ENCODE results near the gene TSPYL2. TPM values are rescaled to one million over a fixed set of nuclear protein-coding genes. Genes with fewer than 3 reads are reported as not detected.
A peak's percentile ranks its signal among the peaks of the same experiment; 100 is the strongest.

TSPYL2 gene
- total and polyA plus RNA-seq, 5 donors from 2014 or later = 10.1 to 333 (median 15.1) TPM

- H3K27ac ChIP-seq (ENCODE audit: insufficient read depth, low read length, poor library complexity, severe bottlenecking) = no peak overlapping the region
- ATAC-seq (ENCODE audit: low read depth in 2 of 2) (no peak), DNase-seq (no peak)
- H3K4me1 Mint-ChIP-seq = peaks cover 4 to 32% (median 20%) of the 10 kb centered on the region in 4 donors
- no peaks in the 10 kb centered on the region for H3K9me3 Mint-ChIP-seq
- peak overlapping the region in 3 of 4 donors; percentile 9 to 83 (median 30) for H3K4me3 Mint-ChIP-seq
- peaks cover 9% of the 10 kb centered on the region for H3K4me1 ChIP-seq (ENCODE audit: control insufficient read depth, insufficient read depth, low read length, poor library complexity, severe bottlenecking)
- H3K36me3 Mint-ChIP-seq = peaks cover 4% of the 10 kb centered on the region
- H3K9me3 ChIP-seq (ENCODE audit: control insufficient read depth in 2 of 2, low read length in 2 of 2) = no peaks in the 10 kb centered on the region
- H3K27me3 Mint-ChIP-seq = no peaks in the 10 kb centered on the region
- no peak overlapping the region for H3K4me3 ChIP-seq (ENCODE audit: low read depth, low read length)
- H3K36me3 ChIP-seq (ENCODE audit: control insufficient read depth, insufficient read depth, low read length) = no peaks in the 10 kb centered on the region
- no peak overlapping the region for H3K27ac Mint-ChIP-seq
- no peaks in the 10 kb centered on the region for H3K27me3 ChIP-seq (ENCODE audit: control insufficient read depth, insufficient read depth, low read length)
These were observed 13.6 kb downstream of the TSPYL2 start for GRCh38 chrX:53095796-53096195.

- H3K4me3 Mint-ChIP-seq = no peak overlapping the region
- H3K27me3 Mint-ChIP-seq = no peaks in the 10 kb centered on the region
- Histone ChIP-seq H3K4me1 (ENCODE audit: control insufficient read depth, insufficient read depth, low read length, poor library complexity, severe bottlenecking) (no peaks in the 10 kb centered on the region), H3K4me3 (ENCODE audit: low read depth, low read length) (no peak overlapping the region), H3K9me3 (ENCODE audit: control insufficient read depth in 2 of 2, low read length in 2 of 2) (no peaks in the 10 kb centered on the region), H3K36me3 (ENCODE audit: control insufficient read depth, insufficient read depth, low read length) (no peaks in the 10 kb centered on the region), H3K27me3 (ENCODE audit: control insufficient read depth, insufficient read depth, low read length) (no peaks in the 10 kb centered on the region), H3K27ac (ENCODE audit: insufficient read depth, low read length, poor library complexity, severe bottlenecking) (no peak overlapping the region)
- H3K4me1 Mint-ChIP-seq = peaks cover 0 to 12% (median 7%) of the 10 kb centered on the region in 4 donors
- DNase-seq (no peak), ATAC-seq (ENCODE audit: low read depth in 2 of 2) (no peak)
- no peak overlapping the region for H3K27ac Mint-ChIP-seq
- H3K9me3 Mint-ChIP-seq = no peaks in the 10 kb centered on the region
- peaks cover 13% of the 10 kb centered on the region for H3K36me3 Mint-ChIP-seq
These were observed 32.8 kb downstream of the TSPYL2 start for GRCh38 chrX:53114864-53115549.

GRCh38 chrX:53115550-53115874 lies 33.3 kb downstream of the TSPYL2 start:
- H3K27ac ChIP-seq (ENCODE audit: insufficient read depth, low read length, poor library complexity, severe bottlenecking) = no peak overlapping the region
- no peaks in the 10 kb centered on the region for H3K27me3 Mint-ChIP-seq
- no peak overlapping the region for H3K27ac Mint-ChIP-seq

DNA sequence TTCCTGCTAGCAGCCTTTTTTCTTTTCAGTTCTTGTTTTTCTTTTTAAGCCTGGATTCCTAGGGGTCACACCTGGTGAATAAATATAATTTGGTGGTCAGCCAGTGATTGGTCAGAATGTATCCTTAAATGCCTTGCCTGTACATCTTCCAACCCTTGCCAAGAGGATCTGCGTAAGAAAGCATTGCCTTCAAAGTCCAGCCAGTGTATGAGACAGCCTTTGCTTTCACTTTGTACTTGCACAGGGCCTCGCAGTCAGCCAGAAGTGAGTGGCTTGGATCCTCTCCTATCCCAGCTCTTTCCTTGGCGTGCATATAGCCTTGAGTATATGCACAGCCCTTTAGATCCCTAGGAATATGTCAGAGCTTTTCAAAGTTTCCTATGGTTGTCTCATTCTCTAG lies 33.9 kb downstream of the TSPYL2 start:
- H3K4me1 ChIP-seq (ENCODE audit: control insufficient read depth, insufficient read depth, low read length, poor library complexity, severe bottlenecking) = no peaks in the 10 kb centered on the region
- H3K4me3 Mint-ChIP-seq = no peak overlapping the region
- H3K27ac Mint-ChIP-seq = no peak overlapping the region
- H3K9me3 ChIP-seq (ENCODE audit: control insufficient read depth in 2 of 2, low read length in 2 of 2) = no peaks in the 10 kb centered on the region
- H3K4me1 Mint-ChIP-seq = peaks cover 0 to 12% (median 7%) of the 10 kb centered on the region in 4 donors
- H3K4me3 ChIP-seq (ENCODE audit: low read depth, low read length) = no peak overlapping the region
- H3K9me3 Mint-ChIP-seq = no peaks in the 10 kb centered on the region
- no peaks in the 10 kb centered on the region for H3K27me3 ChIP-seq (ENCODE audit: control insufficient read depth, insufficient read depth, low read length)
- ATAC-seq (ENCODE audit: low read depth in 2 of 2) (no peak), DNase-seq (no peak)
- peaks cover 13% of the 10 kb centered on the region for H3K36me3 Mint-ChIP-seq
- no peaks in the 10 kb centered on the region for H3K36me3 ChIP-seq (ENCODE audit: control insufficient read depth, insufficient read depth, low read length)
- no peak overlapping the region for H3K27ac ChIP-seq (ENCODE audit: insufficient read depth, low read length, poor library complexity, severe bottlenecking)
- no peaks in the 10 kb centered on the region for H3K27me3 Mint-ChIP-seq

More at GRCh38 chrX:53115550-53115874, 33.3 kb downstream of the TSPYL2 start:
- Histone ChIP-seq H3K36me3 (ENCODE audit: control insufficient read depth, insufficient read depth, low read length) (no peaks in the 10 kb centered on the region), H3K27me3 (ENCODE audit: control insufficient read depth, insufficient read depth, low read length) (no peaks in the 10 kb centered on the region), H3K9me3 (ENCODE audit: control insufficient read depth in 2 of 2, low read length in 2 of 2) (no peaks in the 10 kb centered on the region), H3K4me3 (ENCODE audit: low read depth, low read length) (no peak overlapping the region), H3K4me1 (ENCODE audit: control insufficient read depth, insufficient read depth, low read length, poor library complexity, severe bottlenecking) (no peaks in the 10 kb centered on the region)
- ATAC-seq (ENCODE audit: low read depth in 2 of 2) = no peak
- Mint-ChIP-seq H3K36me3 (peaks cover 13% of the 10 kb centered on the region), H3K4me1 (peaks cover 0 to 12% (median 7%) of the 10 kb centered on the region in 4 donors), H3K9me3 (no peaks in the 10 kb centered on the region), H3K4me3 (no peak overlapping the region)
- no peak for DNase-seq

- Histone ChIP-seq H3K9me3 (ENCODE audit: control insufficient read depth in 2 of 2, low read length in 2 of 2) (no peaks in the 10 kb centered on the region), H3K27ac (ENCODE audit: insufficient read depth, low read length, poor library complexity, severe bottlenecking) (no peak overlapping the region), H3K4me1 (ENCODE audit: control insufficient read depth, insufficient read depth, low read length, poor library complexity, severe bottlenecking) (peaks cover 3% of the 10 kb centered on the region), H3K27me3 (ENCODE audit: control insufficient read depth, insufficient read depth, low read length) (no peaks in the 10 kb centered on the region), H3K36me3 (ENCODE audit: control insufficient read depth, insufficient read depth, low read length) (no peaks in the 10 kb centered on the region), H3K4me3 (ENCODE audit: low read depth, low read length) (no peak overlapping the region)
- Mint-ChIP-seq H3K27ac (peak overlapping the region in 1 of 3 donors; percentile 60), H3K9me3 (peaks cover 0 to 2% (median 0%) of the 10 kb centered on the region in 7 donors), H3K4me1 (peaks cover 0 to 13% (median 10%) of the 10 kb centered on the region in 4 donors), H3K4me3 (no peak overlapping the region), H3K27me3 (no peaks in the 10 kb centered on the region), H3K36me3 (no peaks in the 10 kb centered on the region)
- ATAC-seq (ENCODE audit: low read depth in 2 of 2) = no peak
- DNase-seq = no peak
These were observed 39.8 kb downstream of the TSPYL2 start for GRCh38 chrX:53122013-53122412.

GRCh38 chrX:53125506-53125905 lies 43.3 kb downstream of the TSPYL2 start:
- DNase-seq (no peak), ATAC-seq (ENCODE audit: low read depth in 2 of 2) (no peak)
- Mint-ChIP-seq H3K27me3 (no peaks in the 10 kb centered on the region), H3K9me3 (peaks cover 0 to 2% (median 0%) of the 10 kb centered on the region in 7 donors), H3K4me1 (peaks cover 0 to 14% (median 11%) of the 10 kb centered on the region in 4 donors), H3K4me3 (no peak overlapping the region), H3K27ac (peak overlapping the region in 2 of 3 donors; percentile 39 to 74), H3K36me3 (no peaks in the 10 kb centered on the region)
- Histone ChIP-seq H3K27me3 (ENCODE audit: control insufficient read depth, insufficient read depth, low read length) (no peaks in the 10 kb centered on the region), H3K27ac (ENCODE audit: insufficient read depth, low read length, poor library complexity, severe bottlenecking) (no peak overlapping the region), H3K9me3 (ENCODE audit: control insufficient read depth in 2 of 2, low read length in 2 of 2) (no peaks in the 10 kb centered on the region), H3K4me3 (ENCODE audit: low read depth, low read length) (no peak overlapping the region), H3K36me3 (ENCODE audit: control insufficient read depth, insufficient read depth, low read length) (no peaks in the 10 kb centered on the region), H3K4me1 (ENCODE audit: control insufficient read depth, insufficient read depth, low read length, poor library complexity, severe bottlenecking) (peaks cover 3% of the 10 kb centered on the region)

DNA sequence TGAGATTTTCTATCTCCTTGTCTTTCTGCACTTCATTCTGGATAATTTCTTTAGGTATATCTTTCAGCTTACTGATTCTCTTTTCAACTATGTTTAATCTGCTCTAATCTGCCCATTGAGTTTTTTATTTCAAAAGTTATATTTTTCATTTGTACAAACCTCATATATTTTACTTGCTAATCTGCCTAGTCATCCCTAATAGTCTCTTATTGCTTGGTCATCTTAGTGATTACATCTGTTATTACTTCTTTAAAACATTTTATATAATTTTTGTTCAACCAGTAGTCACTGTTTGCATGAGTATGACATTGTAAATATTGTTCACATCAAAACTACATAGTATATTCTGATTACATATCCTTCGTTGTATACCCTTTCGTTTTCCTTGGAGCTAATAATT lies 44.2 kb downstream of the TSPYL2 start:
- Histone ChIP-seq H3K4me1 (ENCODE audit: control insufficient read depth, insufficient read depth, low read length, poor library complexity, severe bottlenecking) (peaks cover 3% of the 10 kb centered on the region), H3K27ac (ENCODE audit: insufficient read depth, low read length, poor library complexity, severe bottlenecking) (no peak overlapping the region), H3K27me3 (ENCODE audit: control insufficient read depth, insufficient read depth, low read length) (no peaks in the 10 kb centered on the region), H3K4me3 (ENCODE audit: low read depth, low read length) (no peak overlapping the region), H3K36me3 (ENCODE audit: control insufficient read depth, insufficient read depth, low read length) (no peaks in the 10 kb centered on the region), H3K9me3 (ENCODE audit: control insufficient read depth in 2 of 2, low read length in 2 of 2) (no peaks in the 10 kb centered on the region)
- Mint-ChIP-seq H3K4me1 (peaks cover 0 to 16% (median 11%) of the 10 kb centered on the region in 4 donors), H3K36me3 (no peaks in the 10 kb centered on the region), H3K27ac (no peak overlapping the region), H3K4me3 (no peak overlapping the region), H3K9me3 (peaks cover 0 to 2% (median 0%) of the 10 kb centered on the region in 7 donors), H3K27me3 (no peaks in the 10 kb centered on the region)
- no peak for ATAC-seq (ENCODE audit: low read depth in 2 of 2)
- DNase-seq = no peak

Measured in CD4-positive, CD25-positive, alpha-beta regulatory T cell (primary cell).